Glomerular endothelial cell (primary cell): ENCODE measurements around the gene SZRD1. TPM values are rescaled to one million over a fixed set of nuclear protein-coding genes. Genes with fewer than 3 reads are reported as not detected.

ENCODE experiments used
- DNase-seq: peaks from one replicate; pipeline ENCODE4 v3.0.0-alpha.2; 2011; ENCODE audit warnings: low read depth, low spot score; ENCODE audit errors: extremely low read depth
- total RNA-seq: library from RNA; depleted of rRNA; stranded (reverse); fragments of >200 nt; gene quantifications from 2 replicates; pipeline ENCODE4 v1.2.3, GENCODE V29; 2015

The SZRD1 gene
- total RNA-seq, 1 donor from 2014 or later = 79.8 TPM

DNA sequence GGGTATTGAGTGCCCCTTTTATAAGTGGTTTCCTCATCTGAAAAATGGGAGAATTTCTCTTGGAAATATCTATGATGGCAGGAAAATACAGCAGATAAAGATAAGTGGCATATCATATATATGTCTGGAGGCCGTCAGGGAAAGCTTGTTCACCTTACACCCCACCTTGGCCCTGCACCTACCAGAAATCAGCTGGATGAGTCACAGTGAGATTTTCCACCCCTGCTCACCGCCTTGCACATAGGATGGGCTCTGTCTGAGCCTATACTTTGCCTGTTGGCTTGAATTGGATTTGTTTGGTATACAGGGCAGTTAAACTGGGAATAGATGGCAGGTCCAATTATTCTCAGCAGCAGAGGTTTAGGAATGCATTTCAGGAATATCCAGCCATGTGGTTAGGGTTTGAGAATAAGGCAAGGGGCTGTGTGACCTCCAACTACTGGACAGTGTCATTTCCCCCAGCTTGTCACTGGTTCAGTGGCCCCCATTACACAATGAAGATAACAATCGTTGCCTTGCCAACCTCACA, 70.0 kb downstream of the SZRD1 start, which contains the start of gene SPATA21:
Gene SPATA21 (minus strand): TSS at position 479 of the 529 bp plus-strand sequence. CDS start 6,053 bp downstream, outside the sequence.
- no peak for DNase-seq

DNA sequence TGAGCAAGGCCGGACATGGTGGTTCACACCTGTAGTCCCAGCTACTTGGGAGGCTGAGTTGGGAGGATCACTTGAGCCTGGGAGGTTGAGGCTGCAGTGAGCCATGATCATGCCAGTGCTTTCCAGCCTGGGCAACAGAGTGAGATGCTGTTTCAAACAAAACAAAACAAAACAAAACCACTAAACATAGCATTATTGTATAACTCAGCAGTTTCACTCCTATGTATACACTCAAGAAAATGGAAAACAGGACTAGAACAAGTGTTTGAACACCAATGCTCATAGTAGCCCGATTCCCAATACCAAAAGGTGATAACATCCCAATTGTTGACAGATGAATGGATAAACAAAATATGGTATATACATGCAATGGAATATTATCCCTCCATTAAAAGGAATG, 71.5 kb downstream of the SZRD1 start:
- DNase-seq = no peak

DNA sequence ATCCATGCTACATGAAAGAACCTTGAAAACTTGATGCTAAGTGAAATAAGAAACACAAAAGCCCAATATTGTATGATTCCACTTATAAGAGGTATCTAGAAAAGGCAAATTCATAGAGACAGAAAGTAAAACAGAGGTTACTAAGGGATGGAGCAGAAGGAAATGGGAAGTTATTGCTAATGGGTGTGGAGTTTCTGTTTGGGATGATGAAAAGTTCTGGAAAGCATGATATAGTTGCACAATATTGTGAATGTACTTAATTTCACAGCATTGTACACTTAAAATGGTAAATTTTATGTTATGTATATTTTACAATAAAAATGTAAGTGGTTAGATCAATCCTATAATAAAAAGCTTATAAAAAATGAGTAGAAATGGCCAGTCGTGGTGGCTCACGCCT, 71.9 kb downstream of the SZRD1 start:
- no peak for DNase-seq

DNA sequence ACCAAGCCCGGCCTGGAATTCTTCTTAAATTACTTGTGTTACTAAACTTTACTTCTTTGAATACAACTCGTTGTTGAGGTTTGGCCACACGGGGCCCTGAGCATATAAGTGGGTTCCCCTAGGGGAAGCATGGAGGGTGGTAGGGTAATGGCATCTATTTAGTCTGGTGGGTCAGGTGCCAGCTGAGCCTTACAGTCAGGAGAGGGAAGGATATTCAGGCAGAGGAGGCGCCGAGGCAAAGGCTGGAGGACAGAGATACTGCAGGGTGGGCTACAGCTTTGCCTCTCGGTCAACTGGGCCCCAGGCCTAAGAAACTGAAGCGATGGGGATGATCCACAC, 73.1 kb downstream of the SZRD1 start:
- DNase-seq = no peak

DNA sequence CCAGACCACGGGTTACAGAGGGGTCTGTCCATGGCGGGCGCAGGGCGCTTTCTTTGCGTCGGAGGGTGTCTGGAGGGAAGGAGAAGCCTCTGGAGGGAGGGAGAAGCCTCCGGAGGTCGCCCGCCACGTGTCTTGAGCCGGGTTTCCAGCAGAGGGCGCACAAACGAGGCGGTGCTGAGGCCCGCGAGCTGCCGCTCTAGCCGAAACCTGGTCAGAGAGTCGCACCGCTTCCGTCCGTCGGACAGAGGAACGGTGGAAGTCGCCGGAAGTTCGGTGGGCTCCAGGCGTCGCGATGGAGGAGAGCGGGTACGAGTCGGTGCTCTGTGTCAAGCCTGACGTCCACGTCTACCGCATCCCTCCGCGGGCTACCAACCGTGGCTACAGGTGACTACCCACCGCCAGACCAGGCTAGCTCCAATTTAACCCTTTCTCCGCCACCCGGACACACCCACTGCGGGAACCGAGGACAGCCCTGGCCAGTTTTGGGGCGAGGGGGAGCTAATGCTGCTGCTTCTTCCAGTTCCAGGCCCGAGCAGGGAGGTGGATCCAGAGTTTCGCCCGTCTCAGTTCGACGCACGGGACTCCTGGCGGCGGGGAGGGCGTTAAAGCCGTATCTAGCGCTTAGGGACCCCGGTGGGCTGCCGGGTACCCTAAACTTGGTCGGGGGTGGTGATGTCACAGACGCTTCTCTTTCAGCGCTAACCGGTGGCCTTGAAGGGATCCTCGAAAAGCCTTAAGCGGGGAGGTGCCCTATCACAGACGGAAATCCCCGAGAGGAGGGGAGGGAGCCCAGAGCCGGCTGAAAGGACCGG, 73.6 kb downstream of the SZRD1 start, which contains the start of gene NECAP2:
Gene NECAP2 (plus strand): TSS at position 255 of the 812 bp plus-strand sequence. CDS start 38 bp downstream, at position 293.
- DNase-seq = peak; percentile 60

DNA sequence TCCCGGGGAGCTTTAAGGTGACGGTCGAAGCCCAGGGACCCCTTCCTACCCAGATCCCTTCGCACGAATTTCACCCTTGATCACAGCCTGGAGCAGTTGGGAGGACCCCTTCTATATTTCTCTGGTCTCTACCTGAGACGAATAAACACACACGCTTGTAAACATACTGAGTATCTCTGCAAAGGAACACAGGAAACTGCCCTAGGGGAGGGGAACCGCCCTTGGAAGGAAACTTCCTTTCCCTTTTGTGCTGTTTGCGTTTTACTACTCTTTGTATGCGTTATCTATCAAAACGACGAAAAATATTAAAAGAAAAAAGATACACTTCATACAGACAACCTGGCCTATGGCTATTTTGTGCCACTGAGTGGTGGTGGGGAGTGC, 74.2 kb downstream of the SZRD1 start:
- no peak for DNase-seq

DNA sequence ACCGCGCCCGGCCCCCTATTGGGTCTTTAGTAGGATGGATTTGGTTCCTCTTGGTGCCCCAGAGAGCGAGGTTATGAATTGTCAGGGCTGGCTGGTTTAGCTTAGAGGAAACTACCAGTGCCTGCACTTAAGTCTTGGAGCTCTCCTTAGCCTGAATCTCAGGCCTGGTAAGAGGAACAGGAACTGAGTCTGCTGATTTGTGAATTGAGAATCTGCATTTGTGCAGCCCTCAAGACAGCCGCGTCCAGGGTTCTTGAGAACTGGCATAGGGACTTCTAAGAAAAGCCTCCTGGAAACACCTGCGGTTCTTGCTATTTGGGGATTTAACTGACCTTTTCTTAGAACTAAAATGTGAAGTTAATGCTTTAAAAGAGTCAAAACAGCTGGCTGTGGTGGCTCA, 75.2 kb downstream of the SZRD1 start:
- DNase-seq = no peak

DNA sequence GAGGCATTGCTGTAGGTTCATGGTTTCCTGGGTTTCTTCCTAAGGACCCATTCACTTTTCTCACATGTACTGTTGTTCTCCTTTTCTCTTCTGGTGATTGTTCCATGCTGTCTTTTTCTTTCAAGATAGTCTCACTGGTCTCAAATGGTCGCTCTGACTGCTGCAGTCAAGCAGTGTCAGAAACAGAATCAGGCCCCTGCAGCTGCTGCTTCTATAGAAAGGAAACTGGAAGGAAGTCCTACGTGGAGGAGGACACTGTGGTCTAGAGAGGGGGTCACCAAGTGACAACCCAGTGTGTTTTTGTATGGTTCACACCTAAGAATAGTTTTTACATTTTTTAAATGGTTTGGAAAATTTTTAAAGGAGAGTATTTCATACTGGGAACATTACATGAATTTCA, 75.9 kb downstream of the SZRD1 start:
- DNase-seq = no peak

DNA sequence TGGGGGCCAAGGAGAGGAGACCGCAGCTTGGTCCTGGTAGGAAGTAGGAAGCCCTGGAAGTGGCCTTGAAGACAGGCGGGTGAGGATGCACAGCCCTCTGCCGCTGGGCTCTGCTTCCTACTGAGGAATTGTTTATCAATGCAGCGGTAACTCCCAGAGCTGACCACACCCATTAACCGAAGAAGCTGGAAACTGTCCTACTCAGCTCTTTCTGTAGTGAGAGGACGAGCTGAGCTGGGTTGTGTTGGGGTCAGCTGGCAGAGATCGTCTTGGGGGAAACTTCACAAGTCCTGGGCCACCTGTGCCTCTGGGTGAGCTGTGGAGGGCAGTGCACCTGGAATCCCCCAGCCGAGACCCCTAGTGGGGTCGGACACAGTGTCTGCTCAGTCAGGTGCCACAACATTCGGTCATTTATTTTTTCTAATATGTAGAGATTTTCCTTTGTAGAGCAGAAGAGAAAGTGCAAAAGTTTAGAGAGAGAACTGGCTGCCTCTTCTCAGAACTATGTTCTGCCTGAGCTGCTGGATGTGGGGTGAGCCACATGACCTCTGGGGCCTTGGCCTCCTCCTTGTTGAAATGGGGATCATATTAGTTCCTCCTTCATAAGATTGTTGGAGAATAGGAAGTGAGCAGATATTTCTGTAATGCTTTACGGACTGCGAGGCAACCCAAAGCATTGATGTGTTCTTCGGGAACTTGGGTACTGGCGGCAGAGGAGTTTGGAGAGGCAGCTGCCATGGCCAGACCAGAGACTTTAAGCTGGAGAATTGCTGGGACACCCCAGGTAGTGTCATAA, 77.1 kb downstream of the SZRD1 start:
- DNase-seq = no peak

DNA sequence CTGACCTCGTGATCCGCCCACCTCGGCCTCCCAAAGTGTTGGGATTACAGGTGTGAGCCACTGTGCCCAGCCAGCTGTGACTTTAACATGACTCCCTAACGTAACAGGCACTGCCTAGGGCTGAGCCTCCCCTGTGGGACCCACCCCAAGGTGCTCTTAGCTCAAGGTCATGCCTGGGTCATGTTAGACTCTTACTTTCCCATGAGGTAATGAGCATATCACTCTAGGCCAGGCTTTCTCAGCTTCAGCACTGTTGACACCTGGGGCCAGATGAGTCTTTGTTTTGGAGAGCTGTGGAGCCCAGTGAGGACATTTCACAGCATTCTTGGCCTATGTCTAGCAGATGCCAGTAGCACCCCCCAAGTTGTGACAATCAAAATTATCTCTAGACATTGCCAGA, 78.0 kb downstream of the SZRD1 start:
- no peak for DNase-seq

DNA sequence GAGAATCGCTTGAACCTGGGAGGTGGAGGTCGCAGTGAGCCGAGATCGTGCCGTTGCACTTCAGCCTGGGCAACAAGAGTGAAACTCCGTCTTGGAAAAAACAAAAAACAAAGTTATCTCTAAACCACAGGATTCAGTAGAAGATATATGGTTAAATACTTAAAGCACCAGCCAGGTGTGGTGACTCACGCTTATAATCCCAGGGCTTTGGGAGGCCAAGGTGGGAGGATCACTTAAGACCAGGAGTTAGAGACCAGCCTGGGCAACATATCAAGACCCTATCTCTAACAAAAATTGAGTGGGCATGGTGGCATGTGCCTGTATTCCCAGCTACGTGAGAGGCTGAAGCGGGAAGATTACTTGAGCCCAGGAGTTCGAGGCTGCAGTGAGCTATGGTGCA, 79.1 kb downstream of the SZRD1 start:
- no peak for DNase-seq

DNA sequence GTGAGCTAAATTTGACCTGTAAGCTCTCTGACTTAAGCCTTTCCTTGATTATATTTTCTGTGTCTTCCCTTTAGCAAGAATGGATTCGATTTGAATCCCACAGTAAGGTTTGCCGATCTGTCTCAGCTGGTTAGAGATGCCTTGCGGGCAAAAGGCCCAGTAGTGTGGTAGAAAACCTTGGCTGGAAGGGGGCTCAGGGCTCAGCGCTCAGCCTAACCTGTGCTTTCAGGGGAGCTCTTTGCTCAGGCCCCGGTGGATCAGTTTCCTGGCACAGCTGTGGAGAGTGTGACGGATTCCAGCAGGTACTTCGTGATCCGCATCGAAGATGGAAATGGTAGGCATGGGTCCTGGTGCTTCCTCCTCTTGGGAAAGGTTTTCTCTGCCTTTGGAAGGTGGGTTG, 80.6 kb downstream of the SZRD1 start:
- no peak for DNase-seq

Other genes with a start within 250 kb of the SZRD1 start
- 155 and 197 TPM in 2 replicates for gene EPHA2, start 211.2 kb upstream of the SZRD1 start, total RNA-seq
- gene ARHGEF19, start 154.6 kb upstream of the SZRD1 start, total RNA-seq = 2.6 and 3.7 TPM in 2 replicates
- gene CPLANE2, start 130.1 kb upstream of the SZRD1 start, total RNA-seq = 2.7 and 4.1 TPM in 2 replicates
- gene FBXO42, start 14.8 kb upstream of the SZRD1 start, total RNA-seq = 14.3 and 20.9 TPM in 2 replicates
- gene SPATA21, start 70.2 kb downstream of the SZRD1 start, total RNA-seq = not detected in 2 replicates
- gene NECAP2, start 73.5 kb downstream of the SZRD1 start, total RNA-seq = 145 and 175 TPM in 2 replicates
- under 0.01 TPM in 2 replicates for gene RNU1-1, start 147.0 kb downstream of the SZRD1 start, total RNA-seq
- 20.3 and 24.0 TPM in 2 replicates for gene NBPF1, start 246.3 kb downstream of the SZRD1 start, total RNA-seq